Measurements from ENCODE around the gene SNX32.

The SNX32 gene

DNA sequence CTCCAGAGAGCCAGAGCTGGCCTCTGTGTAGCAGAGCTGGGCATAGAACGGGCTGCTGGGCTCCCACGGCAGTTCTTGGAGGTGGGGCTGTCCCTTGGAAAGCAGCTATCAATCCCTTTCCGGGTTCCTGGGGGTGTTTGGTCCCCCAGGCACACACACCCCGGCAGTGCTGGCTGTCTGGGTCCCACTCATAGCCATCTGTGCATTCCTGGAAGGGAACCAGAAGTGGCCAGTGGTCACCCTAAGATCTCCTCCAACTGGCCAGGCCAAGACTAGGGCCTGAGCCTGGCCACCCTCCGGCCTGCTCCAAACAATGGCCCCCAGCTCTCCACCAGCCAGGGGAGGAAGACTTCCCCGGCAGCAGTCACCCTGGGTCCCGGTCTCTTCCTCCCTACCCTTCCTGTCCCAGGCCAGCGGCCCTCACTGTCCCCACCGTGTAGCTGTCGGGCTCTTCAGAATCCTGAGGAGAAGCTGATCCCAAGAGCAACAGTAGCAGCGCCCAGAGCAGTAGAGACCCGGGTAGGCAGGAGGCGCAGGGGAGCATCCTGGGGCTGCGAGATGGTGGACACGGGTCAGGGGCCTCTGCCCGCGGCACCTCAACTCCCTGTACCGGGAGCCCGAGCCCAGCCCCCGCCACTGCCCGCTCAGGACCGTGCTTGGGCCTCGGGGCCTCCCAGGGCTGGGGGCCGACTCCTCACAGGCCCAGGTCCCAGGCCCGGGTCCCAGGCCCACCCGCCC lies 38.2 kb downstream of the SNX32 start:
- peak in 2 of 42 donors; percentile 13 to 15 for DNase-seq
- intact Hi-C loops (cut with DNase I), result no loop called here

DNA sequence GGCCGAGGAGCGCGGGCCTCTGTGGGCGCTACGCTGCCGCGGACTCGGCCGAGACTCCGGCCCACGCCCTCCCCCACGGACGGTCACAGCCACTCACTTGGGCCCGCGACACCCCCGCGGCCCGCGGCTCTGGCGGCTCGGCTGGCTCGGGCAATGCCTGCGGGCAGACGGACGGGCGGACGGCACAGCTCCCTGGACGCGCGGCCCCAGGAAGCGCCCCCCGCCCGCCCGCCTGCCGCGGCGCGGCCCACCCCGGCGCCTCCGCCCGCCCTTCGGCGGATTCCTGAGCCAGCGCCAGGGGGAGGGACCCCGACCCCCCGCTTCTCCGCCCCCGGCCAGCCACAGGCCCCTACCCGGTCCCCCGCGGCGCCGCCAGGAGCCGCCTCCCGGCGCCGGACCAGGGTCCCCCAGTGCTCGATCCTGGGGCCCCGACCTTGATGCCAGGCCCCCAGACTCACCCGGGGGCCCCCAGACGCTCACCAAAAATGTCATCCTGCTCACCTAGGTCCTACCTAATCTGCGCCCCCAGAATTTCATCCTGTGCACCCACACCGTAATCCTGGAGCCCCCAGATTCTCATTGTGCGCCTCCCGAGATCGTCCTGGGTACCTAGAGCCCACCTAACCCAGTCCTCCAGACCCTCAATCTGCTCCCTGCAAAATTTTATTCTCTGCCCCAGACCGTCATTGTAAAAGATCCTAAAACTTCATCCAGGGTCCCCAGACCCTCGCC lies 39.0 kb downstream of the SNX32 start, which contains the start of gene EFEMP2:
Gene EFEMP2 (minus strand): TSS at position 215 of the 732 bp plus-strand sequence. CDS start 446 bp downstream, outside the sequence.
- intact Hi-C loops (cut with DNase I), result no loop called here
- DNase-seq, result peak in 4 of 42 donors; percentile 20 to 48 (median 36)

DNA sequence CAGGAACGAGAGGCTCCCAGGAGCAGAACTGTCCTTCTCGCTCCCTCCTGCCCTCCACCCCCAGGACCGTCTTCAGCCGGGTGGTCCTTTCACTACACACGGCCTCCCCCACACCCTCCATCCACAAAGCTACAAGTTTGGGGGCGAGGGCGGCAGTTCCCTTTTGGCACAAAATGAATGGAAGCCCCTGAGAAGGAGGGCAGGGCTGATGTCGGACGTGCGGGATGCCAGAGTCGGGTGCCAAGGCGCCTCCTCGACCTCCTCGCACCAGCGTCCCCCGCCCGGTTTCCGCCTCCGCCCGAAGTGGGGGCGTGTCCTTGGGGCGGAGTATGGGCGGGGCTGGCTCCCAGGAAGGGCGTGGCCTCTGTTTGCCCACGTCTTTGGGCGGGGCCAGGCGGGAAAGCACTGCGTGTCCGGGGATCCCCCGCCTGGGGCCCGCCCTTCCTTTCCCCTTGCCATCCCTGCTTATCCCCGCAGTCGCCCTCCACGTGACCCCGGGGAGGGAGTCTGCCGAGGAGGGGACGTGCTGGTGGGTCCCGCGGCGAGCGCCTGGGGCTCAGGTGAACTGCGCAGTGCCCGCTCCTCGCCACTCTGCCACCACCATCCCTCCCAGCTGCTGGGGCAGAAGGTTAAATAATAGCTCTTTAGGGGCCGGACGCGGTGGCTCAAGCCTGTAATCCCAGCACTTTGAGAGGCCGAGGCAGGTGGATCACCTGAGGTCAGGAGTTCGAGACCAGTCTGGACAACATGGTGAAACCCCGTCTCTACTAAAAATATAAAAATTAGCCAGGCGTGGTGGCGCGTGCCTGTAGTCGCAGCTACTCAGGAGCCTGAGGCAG lies 39.8 kb downstream of the SNX32 start:
- intact Hi-C loops (cut with DNase I), result no loop called here
- DNase-seq, result peak; percentile 84 to 98 (median 95)

DNA sequence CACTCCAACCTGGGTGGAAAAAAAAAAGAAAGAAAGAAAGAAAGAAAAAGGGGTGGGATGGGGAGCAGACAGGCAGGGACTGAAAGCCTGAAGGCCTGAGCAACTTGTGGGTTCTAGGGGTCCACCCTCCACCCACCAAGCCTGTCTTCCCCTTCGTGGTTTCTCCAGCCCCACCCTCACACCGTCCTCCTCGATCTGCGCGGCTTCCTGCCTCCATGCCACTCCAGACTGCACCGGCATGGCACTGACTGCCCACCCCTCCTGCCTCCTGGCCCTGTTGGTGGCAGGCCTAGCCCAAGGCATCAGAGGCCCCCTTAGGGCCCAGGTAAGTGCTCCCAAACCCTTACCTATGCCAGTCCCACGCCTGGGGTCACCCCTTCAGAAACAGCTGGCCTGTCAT lies 45.9 kb downstream of the SNX32 start, which contains the start of gene CTSW:
Gene CTSW (plus strand): TSS at position 221 of the 400 bp plus-strand sequence. CDS start 18 bp downstream, at position 239.
- intact Hi-C loops (cut with DNase I), result loop anchor here (5.0 to 10.0 kb wide), 2 partner anchors 38 to 115 kb away; partner anchors contain the start of genes C11orf68 and DRAP1
- no peak for DNase-seq

DNA sequence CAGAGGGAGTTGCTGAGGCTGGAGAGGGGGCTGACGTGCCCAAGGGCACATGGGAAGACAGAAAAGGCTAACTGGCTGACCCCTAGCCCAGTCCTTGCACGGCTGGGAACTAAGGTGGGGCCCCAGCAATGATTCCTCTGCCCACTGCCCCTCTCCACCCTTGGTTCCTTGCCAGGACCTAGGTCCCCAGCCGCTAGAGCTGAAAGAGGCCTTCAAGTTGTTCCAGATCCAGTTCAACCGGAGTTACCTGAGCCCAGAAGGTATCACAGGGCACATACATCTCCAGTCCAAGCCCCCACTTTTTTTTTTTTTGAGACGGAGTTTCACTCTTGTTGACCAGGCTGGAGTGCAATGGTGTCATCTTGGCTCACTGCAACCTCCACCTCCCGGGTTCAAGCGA lies 46.3 kb downstream of the SNX32 start:
- DNase-seq, result no peak
- intact Hi-C loops (cut with DNase I), result loop anchor here (5.0 to 10.0 kb wide), 2 partner anchors 37 to 115 kb away; partner anchors contain the start of genes C11orf68 and DRAP1

DNA sequence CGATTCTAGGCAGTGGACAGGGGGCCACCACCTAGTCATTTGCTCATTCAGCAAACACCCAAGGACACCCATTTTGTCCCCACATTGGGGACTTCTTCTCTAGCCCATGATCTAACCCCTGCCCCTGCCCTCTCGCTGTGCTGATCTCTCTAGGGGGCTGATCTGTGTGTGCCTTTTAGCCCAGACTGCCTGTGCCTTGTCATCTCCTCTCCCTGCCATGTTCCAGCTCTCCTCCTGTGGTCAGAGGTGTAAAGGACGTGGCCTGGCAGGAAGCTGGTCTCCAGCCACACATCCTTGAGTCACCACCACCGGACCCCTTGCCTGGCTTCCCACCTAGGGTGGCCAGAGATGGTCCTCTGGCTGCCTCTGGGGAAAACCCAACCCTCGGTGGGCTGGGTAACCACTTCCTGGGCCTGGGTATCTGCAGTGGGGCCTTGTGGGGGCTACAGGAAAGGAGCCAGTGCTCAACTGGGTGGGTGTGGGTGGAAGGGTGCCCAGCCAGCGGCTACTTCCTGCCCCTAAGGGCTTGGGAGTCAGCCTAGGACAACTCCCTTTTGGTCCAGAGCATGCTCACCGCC lies 47.2 kb downstream of the SNX32 start:
- intact Hi-C loops (cut with DNase I), result loop anchor here (5.0 to 10.0 kb wide), 2 partner anchors 36 to 114 kb away; partner anchors contain the start of genes C11orf68 and DRAP1

DNA sequence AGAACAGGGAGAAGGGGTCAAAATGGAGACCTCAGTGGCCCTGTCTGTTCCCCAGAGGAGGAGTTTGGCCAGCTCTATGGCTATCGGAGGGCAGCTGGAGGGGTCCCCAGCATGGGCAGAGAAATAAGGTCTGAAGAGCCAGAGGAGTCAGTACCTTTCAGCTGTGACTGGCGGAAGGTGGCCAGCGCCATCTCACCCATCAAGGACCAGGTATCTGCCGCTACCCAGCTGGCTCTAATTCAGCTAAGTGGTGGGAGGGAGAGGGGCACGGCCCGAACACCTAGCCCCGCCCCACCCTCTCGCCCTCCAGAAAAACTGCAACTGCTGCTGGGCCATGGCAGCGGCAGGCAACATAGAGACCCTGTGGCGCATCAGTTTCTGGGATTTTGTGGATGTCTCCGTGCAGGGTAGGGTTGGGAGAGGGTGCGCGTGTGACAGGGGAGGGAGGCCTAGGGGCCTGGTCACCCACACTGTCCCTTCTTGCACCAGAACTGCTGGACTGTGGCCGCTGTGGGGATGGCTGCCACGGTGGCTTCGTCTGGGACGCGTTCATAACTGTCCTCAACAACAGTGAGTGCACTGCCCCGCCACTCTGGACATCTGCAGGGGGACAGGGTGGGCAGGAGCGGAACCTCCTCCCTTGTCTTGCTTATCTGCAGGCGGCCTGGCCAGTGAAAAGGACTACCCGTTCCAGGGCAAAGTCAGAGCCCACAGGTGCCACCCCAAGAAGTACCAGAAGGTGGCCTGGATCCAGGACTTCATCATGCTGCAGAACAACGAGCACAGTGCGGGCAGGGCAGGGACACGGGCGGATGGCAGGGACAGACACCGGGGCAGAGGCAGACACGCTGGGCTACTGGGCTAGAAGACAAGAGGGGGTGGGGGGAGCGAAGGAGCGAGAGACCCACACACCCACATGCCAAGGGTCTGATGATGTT lies 48.6 kb downstream of the SNX32 start:
- intact Hi-C loops (cut with DNase I), result loop anchor here (5.0 to 10.0 kb wide), 2 partner anchors 35 to 112 kb away; partner anchors contain the start of genes C11orf68 and DRAP1
- DNase-seq, result no peak

More for the DNA sequence above, 47.2 kb downstream of the SNX32 start:
- no peak for DNase-seq

DNA sequence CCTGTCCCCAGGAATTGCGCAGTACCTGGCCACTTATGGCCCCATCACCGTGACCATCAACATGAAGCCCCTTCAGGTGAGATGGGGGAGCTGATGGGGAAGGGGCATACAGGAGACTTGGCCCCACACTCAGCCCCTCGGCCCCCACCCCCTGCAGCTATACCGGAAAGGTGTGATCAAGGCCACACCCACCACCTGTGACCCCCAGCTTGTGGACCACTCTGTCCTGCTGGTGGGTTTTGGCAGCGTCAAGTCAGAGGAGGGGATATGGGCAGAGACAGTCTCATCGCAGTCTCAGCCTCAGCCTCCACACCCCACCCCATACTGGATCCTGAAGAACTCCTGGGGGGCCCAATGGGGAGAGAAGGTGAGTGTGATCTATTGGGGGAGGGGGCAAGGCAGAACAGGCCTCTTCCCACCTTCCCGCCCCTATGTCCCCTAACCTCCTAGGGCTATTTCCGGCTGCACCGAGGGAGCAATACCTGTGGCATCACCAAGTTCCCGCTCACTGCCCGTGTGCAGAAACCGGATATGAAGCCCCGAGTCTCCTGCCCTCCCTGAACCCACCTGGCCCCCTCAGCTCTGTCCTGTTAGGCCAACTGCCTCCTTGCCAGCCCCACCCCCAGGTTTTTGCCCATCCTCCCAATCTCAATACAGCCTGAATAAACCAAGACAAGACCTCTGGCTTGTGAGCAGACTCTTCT lies 49.4 kb downstream of the SNX32 start:
- intact Hi-C loops (cut with DNase I), result loop anchor here (5.0 to 10.0 kb wide), 2 partner anchors 34 to 112 kb away; partner anchors contain the start of genes C11orf68 and DRAP1
- no peak for DNase-seq

DNA sequence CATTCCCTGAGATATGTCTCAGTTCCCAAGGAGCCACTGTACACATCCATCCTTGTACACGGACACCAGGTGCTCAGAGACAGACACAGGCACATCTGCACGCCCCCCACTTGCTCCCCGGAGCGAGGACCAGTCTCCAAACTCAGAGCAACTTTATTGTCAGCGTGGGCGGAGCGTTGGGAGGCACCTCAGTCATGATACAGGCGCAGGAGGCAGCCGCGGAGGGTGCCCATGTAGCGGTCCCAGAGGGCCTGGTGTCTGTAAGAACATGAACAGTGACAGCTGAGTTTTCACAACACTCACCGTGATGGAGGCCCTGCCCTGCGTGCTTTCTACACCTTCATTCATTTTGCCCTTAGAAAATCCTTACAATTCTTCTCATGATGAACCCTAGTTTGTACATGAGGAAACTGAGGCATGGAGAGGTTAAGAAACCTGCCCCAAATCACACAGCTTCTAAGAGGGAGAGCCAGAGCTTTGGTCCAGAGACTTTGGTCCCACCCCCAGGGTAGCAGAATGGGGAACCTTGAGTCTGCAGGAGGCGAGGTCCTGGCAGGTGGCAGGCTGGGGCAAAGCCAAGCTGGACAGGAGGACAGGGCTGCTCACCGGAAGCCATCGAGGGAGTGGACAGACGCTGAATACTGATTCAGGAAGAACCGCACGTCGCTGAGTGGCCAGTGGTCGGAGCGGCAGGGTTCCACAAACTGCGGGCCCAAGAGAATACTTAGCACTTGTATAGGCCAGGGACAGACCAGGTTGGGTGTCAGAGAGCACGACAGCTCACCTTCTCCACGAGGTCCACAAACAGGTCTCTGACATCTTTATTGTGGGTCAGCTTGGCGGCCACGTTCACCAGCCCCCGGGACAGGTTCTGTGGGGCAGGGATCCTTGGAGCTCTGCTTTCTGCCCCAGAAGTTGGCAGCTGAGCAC lies 50.3 kb downstream of the SNX32 start:
- intact Hi-C loops (cut with DNase I), result loop anchor here (5.0 to 10.0 kb wide), 2 partner anchors 33 to 111 kb away; partner anchors contain the start of genes C11orf68 and DRAP1
- DNase-seq, result no peak

DNA sequence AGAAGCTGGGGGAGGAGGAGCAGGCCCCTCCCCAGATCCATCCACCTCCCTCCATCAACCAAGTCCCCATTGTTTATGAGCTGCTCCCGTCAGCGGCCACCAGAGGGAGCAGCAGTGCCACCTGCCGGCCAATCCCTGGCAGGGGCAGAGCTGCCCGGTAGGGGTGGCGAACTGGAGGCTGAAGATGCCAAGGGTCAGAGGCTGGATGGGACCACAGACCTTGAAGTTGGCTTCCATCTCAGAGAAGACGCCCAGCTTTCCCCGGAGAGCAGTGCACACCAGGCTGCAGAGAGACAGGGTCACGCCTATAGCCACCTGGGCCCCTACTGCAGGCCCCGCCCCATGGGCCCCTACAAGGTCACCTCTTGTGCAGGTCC lies 50.9 kb downstream of the SNX32 start:
- intact Hi-C loops (cut with DNase I), result loop anchor here (5.0 to 10.0 kb wide), 2 partner anchors 33 to 110 kb away; partner anchors contain the start of genes C11orf68 and DRAP1
- peak; percentile 55 to 93 (median 82) for DNase-seq

DNA sequence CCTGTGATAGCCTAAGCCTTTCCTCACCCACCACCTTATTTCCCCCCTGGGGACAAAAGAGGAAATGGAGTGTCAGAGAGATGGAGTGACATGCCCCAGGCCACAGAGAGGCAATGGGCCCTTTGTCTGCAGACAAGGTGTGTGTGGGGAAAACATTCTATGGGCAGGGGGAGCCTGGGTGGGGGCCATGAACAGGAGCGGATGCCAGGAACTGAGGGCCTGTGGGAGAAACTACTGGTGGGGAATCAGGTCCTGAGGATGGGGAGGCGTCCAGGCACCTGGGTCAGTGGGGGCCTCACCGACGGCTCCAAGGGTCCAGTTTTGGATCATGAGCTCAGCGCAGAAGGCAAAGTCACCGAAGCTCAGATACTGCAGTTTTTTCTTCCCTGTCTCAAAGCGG lies 51.5 kb downstream of the SNX32 start:
- DNase-seq, result no peak
- intact Hi-C loops (cut with DNase I), result loop anchor here (10.0 kb wide), 1 partner anchor 110 kb away; no protein-coding TSS in a partner anchor

DNA sequence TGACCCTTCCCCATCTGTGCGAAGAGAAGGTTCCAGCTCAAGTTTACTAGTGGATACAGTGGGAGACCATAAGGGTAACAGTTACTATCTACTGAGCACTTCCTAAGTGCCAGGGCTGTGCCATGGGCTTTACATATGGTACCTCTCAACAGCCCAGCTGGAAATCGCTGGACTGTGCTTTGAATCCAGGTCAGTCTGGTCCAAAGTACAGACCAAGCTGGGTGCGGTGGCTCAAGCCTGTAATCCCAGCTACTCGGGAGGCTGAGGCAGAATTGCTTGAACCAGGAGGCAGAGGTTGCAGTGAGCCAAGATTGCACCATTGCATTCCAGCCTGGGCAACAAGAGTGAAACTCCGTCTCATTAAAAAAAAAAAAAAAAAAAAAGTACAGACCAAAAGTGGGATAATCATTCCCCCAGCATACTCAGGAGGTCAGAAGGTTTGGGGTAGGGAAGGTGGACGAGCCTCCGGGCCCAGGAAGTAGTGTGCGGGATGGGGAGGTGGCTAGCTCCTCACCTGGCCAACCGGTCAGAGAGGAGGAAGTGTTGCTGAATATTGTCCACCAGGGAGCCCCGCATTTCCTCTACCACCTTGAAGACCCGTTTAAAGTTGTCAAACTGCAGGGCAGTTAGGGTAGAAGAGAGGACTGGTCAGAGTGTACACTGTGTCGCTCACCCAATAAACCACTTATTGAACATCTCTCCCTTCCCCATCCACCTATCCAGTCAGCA lies 52.2 kb downstream of the SNX32 start:
- intact Hi-C loops (cut with DNase I), result loop anchor here (10.0 kb wide), 1 partner anchor 109 kb away; no protein-coding TSS in a partner anchor
- DNase-seq, result no peak

DNA sequence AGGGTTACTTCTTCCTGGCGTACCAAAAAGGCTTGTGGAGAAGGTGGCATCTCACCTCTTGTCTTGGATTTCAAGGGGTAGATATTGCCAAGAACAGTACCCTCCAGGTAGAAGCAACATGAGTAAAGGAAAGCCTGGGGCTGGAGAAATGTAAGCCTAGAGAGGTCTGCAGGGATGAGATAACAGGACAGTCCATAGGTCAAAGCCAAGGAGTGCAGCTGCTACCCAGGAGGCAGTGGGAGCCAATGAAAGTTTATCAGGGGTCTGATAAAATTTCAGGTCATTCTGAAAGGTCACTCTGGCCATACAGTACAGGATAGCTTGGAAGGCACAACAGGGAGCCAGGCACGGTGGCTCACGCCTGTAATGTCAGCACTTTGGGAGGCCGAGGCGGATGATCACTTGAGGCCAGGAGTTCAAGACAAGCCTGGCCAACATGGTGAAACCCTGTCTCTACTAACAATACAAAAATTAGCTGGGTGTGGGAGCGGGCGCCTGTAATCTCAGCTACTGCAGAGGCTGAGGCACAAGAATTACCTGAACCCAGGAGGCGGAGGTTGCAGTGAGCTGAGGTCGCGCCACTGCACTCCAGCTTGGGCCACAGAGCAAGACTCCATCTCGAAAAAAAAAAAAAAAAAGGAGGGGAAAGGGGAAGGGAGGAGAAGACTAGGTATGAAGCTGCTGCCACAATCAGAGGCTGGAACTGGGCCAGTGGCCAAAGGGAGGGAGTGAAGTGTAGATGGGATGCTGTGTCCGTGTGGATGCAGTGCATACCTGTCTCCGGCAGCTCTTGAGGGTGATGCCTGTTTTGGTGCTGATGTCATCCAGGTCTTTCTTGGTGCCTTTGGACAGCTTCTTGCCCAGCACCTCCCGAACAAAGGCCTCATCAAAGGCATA lies 53.3 kb downstream of the SNX32 start:
- intact Hi-C loops (cut with DNase I), result loop anchor here (10.0 kb wide), 1 partner anchor 108 kb away; no protein-coding TSS in a partner anchor
- DNase-seq, result no peak

Measured in head of caudate nucleus (tissue), 42 donors.